CD14-positive monocyte (primary cell): ENCODE data around the gene FOSB. TPM values are rescaled to one million over a fixed set of nuclear protein-coding genes. Genes with fewer than 3 reads are reported as not detected.
A peak's percentile ranks its signal among the peaks of the same experiment; 100 is the strongest.

Experiments
- DNase-seq, 3 donors: peaks; one replicate each; pipeline ENCODE4 v3.0.0-alpha.2; 2011 to 2022
- H2AFZ ChIP-seq: 2 replicates; pipeline ENCODE4 v1.6.0; 2012; ENCODE audit warnings: mild to moderate bottlenecking, low read depth, low read length, inconsistent platforms; ENCODE audit not compliant: insufficient read depth, poor library complexity, severe bottlenecking
- H3K27ac ChIP-seq, 2 donors: 1 replicate in 1 of 2; 2 replicates in 1 of 2; pipeline ENCODE4 v1.5.1; 2012 to 2013; ENCODE audit warnings: low read length in 2 of 2, control low read depth in 1 of 2, inconsistent platforms in 1 of 2, low read depth in 1 of 2, mild to moderate bottlenecking in 1 of 2
- H3K27me3 ChIP-seq, 2 donors: one replicate each; pipeline versions ENCODE4 v1.6.0 to v1.6.1; 2011 to 2013; ENCODE audit warnings: low read length in 2 of 2; ENCODE audit not compliant: control insufficient read depth in 2 of 2, insufficient read depth in 2 of 2
- H3K36me3 ChIP-seq, 2 donors: replicated peaks in 1 of 2; 1 replicate in 1 of 2; 2 replicates in 1 of 2; pipeline versions ENCODE4 v1.5.1 to v1.6.1; 2012 to 2013; ENCODE audit warnings: low read length in 2 of 2, control low read depth in 1 of 2, inconsistent platforms in 1 of 2, mild to moderate bottlenecking in 1 of 2; ENCODE audit not compliant: insufficient read depth in 2 of 2, control insufficient read depth in 1 of 2
- H3K4me1 ChIP-seq, 2 donors: 1 replicate in 1 of 2; 2 replicates in 1 of 2; pipeline versions ENCODE4 v1.5.1 to v1.6.1; 2012 to 2013; ENCODE audit warnings: low read length in 2 of 2, control low read depth in 1 of 2, inconsistent platforms in 1 of 2, mild to moderate bottlenecking in 1 of 2, moderate library complexity in 1 of 2; ENCODE audit not compliant: insufficient read depth in 2 of 2, control insufficient read depth in 1 of 2
- H3K4me2 ChIP-seq: replicated peaks from 2 replicates; pipeline ENCODE3; 2012; ENCODE audit warnings: low read length, moderate library complexity, mild to moderate bottlenecking; ENCODE audit not compliant: poor library complexity, severe bottlenecking; ENCODE audit errors: extremely low read depth
- H3K4me3 ChIP-seq, 3 experiments: fragments of 200-600 bp in 1 of 3; sonication (generic) in 1 of 3; replicated peaks in 1 of 3; 1 replicate in 2 of 3; 2 replicates in 1 of 3; pipeline ENCODE4 v1.5.1; 2011 to 2013; ENCODE audit warnings: low read length in 3 of 3, mild to moderate bottlenecking in 3 of 3, control low read depth in 2 of 3, low read depth in 2 of 3, inconsistent platforms in 1 of 3, moderate library complexity in 1 of 3
- H3K79me2 ChIP-seq: 2 replicates; pipeline ENCODE4 v1.6.0; 2012; ENCODE audit warnings: mild to moderate bottlenecking, control low read depth, inconsistent platforms, low read length, moderate library complexity; ENCODE audit not compliant: insufficient read depth
- H3K9ac ChIP-seq: 2 replicates; pipeline ENCODE4 v1.6.0; 2017; ENCODE audit warnings: low read length, mild to moderate bottlenecking; ENCODE audit not compliant: insufficient read depth, poor library complexity, severe bottlenecking
- H3K9me3 ChIP-seq, 2 donors: replicated peaks in 1 of 2; 1 replicate in 1 of 2; 2 replicates in 1 of 2; pipeline versions ENCODE4 v1.5.1 to v1.6.1; 2012 to 2013; ENCODE audit warnings: low read length in 2 of 2, control low read depth in 1 of 2; ENCODE audit not compliant: control insufficient read depth in 1 of 2, insufficient read depth in 1 of 2
- H4K20me1 ChIP-seq: 2 replicates; pipeline ENCODE4 v1.6.0; 2012; ENCODE audit warnings: mild to moderate bottlenecking, low read length, control low read depth, moderate library complexity; ENCODE audit not compliant: insufficient read depth
- H3K27ac Mint-ChIP-seq, 7 donors: one replicate each; pipeline ENCODE4 v1.8.0; 2020; ENCODE audit warnings: mild to moderate bottlenecking in 7 of 7, mixed read lengths in 7 of 7, moderate library complexity in 6 of 7, inconsistent platforms in 2 of 7
- H3K27me3 Mint-ChIP-seq, 3 donors: one replicate each; pipeline ENCODE4 v1.8.0; 2021 to 2022; ENCODE audit warnings: low read depth in 3 of 3, mild to moderate bottlenecking in 3 of 3, mixed read lengths in 3 of 3, moderate library complexity in 3 of 3, inconsistent platforms in 1 of 3
- H3K36me3 Mint-ChIP-seq, 2 donors: one replicate each; pipeline ENCODE4 v1.8.0; 2020; ENCODE audit warnings: mixed read lengths in 2 of 2, inconsistent platforms in 1 of 2, mild to moderate bottlenecking in 1 of 2
- H3K4me1 Mint-ChIP-seq: one replicate; pipeline ENCODE4 v1.8.0; 2020; ENCODE audit warnings: mild to moderate bottlenecking, mixed read lengths
- H3K4me3 Mint-ChIP-seq, 2 donors: one replicate each; pipeline ENCODE4 v1.8.0; 2020; ENCODE audit warnings: mild to moderate bottlenecking in 2 of 2, mixed read lengths in 2 of 2, moderate library complexity in 1 of 2
- H3K9me3 Mint-ChIP-seq, 7 donors: one replicate each; pipeline ENCODE4 v1.8.0; 2020 to 2022; ENCODE audit warnings: mixed read lengths in 7 of 7, mild to moderate bottlenecking in 6 of 7, moderate library complexity in 6 of 7, inconsistent platforms in 2 of 7
- CTCF ChIP-seq: fragments of 200-600 bp; IDR thresholded peaks from one replicate; pipeline ENCODE4 v1.8.0; 2022; ENCODE audit warnings: antibody characterized with exemption, mild to moderate bottlenecking
- WGBS: methylation state at CpG from one replicate; pipeline ENCODE4 v1.1.5; 2013; ENCODE audit warnings: missing lambda C conversion rate; ENCODE audit not compliant: insufficient coverage; 5-methylcytosine and 5-hydroxymethylcytosine counted together
- intact Hi-C, 2 donors: fragments of 100-400 bp; cut with micrococcal nuclease; formaldehyde crosslinking; loops; one replicate each; pipeline versions ENCODE4 v1.15.0 to v1.15.1; 2023
- polyA plus RNA-seq, 3 donors: library from polyadenylated mRNA; depleted of rRNA in 1 of 3; unstranded in 2 of 3; stranded (reverse) in 1 of 3; fragments of 300-500 nt in 2 of 3; fragments of >200 nt in 1 of 3; fragmentation: Illumina TruSeq in 2 of 3; gene quantifications; 1 replicate in 2 of 3; 2 replicates in 1 of 3; pipeline ENCODE4 v1.2.3, GENCODE V29; 2012 to 2021

The FOSB gene
- polyA plus RNA-seq, 3 donors, result 27.3 to 840 (median 28.2) TPM

GRCh38 chr19:45444318-45445041, 23.3 kb upstream of the FOSB start:
- no peaks in the 10 kb centered on the region for H4K20me1 ChIP-seq
- H3K4me1 Mint-ChIP-seq, result peaks cover 52% of the 10 kb centered on the region
- intact Hi-C loops, result no loop called here
- TF ChIP-seq CTCF, result no peak
- peak overlapping the region; percentile 34 to 78 for H3K27ac ChIP-seq
- H3K9me3 ChIP-seq, result no peaks in the 10 kb centered on the region
- H3K36me3 Mint-ChIP-seq, result peaks cover 5 to 7% of the 10 kb centered on the region in 2 donors
- peaks cover 0 to 4% (median 2%) of the 10 kb centered on the region in 7 donors for H3K9me3 Mint-ChIP-seq
- peak overlapping the region; percentile 77 to 89 for H3K4me3 Mint-ChIP-seq
- WGBS, result 4% methylated on average over 42 of the region's 47 CpGs
- no peaks in the 10 kb centered on the region for H3K79me2 ChIP-seq
- peak overlapping the region; percentile 63 for H3K9ac ChIP-seq
- peak overlapping the region; percentile 72 to 98 (median 96) for H3K27ac Mint-ChIP-seq
- peaks cover 0 to 15% (median 9%) of the 10 kb centered on the region in 3 donors for H3K27me3 Mint-ChIP-seq
- H3K36me3 ChIP-seq, result no peaks in the 10 kb centered on the region
- peak; percentile 90 to 94 (median 93) for DNase-seq
- H2AFZ ChIP-seq, result peak overlapping the region; percentile 51
- peak overlapping the region in 2 of 3 experiments; percentile 26 to 67 for H3K4me3 ChIP-seq
- H3K27me3 ChIP-seq, result peaks cover 0 to 3% of the 10 kb centered on the region in 2 donors
- peak overlapping the region; percentile 73 for H3K4me2 ChIP-seq
- H3K4me1 ChIP-seq, result peaks cover 39 to 56% of the 10 kb centered on the region in 2 donors

GRCh38 chr19:45445139-45445538, 22.7 kb upstream of the FOSB start:
- no peak for DNase-seq
- Mint-ChIP-seq H3K27me3 (peaks cover 1 to 15% (median 9%) of the 10 kb centered on the region in 3 donors), H3K27ac (peak overlapping the region in 6 of 7 donors; percentile 85 to 98 (median 96)), H3K4me3 (peak overlapping the region; percentile 77 to 89), H3K9me3 (peaks cover 0 to 4% (median 2%) of the 10 kb centered on the region in 7 donors), H3K36me3 (peaks cover 5 to 7% of the 10 kb centered on the region in 2 donors), H3K4me1 (peaks cover 57% of the 10 kb centered on the region)
- peaks cover 0 to 3% of the 10 kb centered on the region in 2 donors for H3K27me3 ChIP-seq
- no peaks in the 10 kb centered on the region for H3K36me3 ChIP-seq
- no peak overlapping the region for H3K4me3 ChIP-seq
- no peak overlapping the region for H3K9ac ChIP-seq
- no peak for TF ChIP-seq CTCF
- no peak overlapping the region for H3K27ac ChIP-seq
- no peaks in the 10 kb centered on the region for H4K20me1 ChIP-seq
- no peak overlapping the region for H3K4me2 ChIP-seq
- no peaks in the 10 kb centered on the region for H3K9me3 ChIP-seq
- H3K79me2 ChIP-seq, result no peaks in the 10 kb centered on the region
- no peak overlapping the region for H2AFZ ChIP-seq
- H3K4me1 ChIP-seq, result peaks cover 44 to 56% of the 10 kb centered on the region in 2 donors
- no CpG with 5 or more reads among the region's 4 CpGs for WGBS
- intact Hi-C loops, result no loop called here
